ENCODE results near the gene CEP55.

Gene CEP55

GRCh38 chr10:93513091-93513490 is 16.7 kb downstream of the CEP55 start:
- TF ChIP-seq GATA3 (IDR thresholded peaks at IDR 0.05; ENCODE audit: low read depth, low read length) (no peak), GATA2 (IDR thresholded peaks at IDR 0.05; ENCODE audit: low read depth, low read length) (no peak)

- TF ChIP-seq GATA3 (IDR thresholded peaks at IDR 0.05; ENCODE audit: low read depth, low read length) = no peak
- no peak for TF ChIP-seq GATA2 (IDR thresholded peaks at IDR 0.05; ENCODE audit: low read depth, low read length)
Measured at GRCh38 chr10:93514521-93514920, 18.1 kb downstream of the CEP55 start.

- TF ChIP-seq GATA2 (IDR thresholded peaks at IDR 0.05; ENCODE audit: low read depth, low read length) = no peak
- no peak for TF ChIP-seq GATA3 (IDR thresholded peaks at IDR 0.05; ENCODE audit: low read depth, low read length)
Measured at GRCh38 chr10:93515071-93516005, 18.9 kb downstream of the CEP55 start.

GRCh38 chr10:93516006-93516380 is 19.6 kb downstream of the CEP55 start:
- no peak for TF ChIP-seq GATA2 (IDR thresholded peaks at IDR 0.05; ENCODE audit: low read depth, low read length)
- TF ChIP-seq GATA3 (IDR thresholded peaks at IDR 0.05; ENCODE audit: low read depth, low read length) = no peak

GRCh38 chr10:93518531-93518930 is 22.1 kb downstream of the CEP55 start:
- TF ChIP-seq GATA2 (IDR thresholded peaks at IDR 0.05; ENCODE audit: low read depth, low read length) (peak; percentile 73), GATA3 (IDR thresholded peaks at IDR 0.05; ENCODE audit: low read depth, low read length) (no peak)

- no peak for TF ChIP-seq GATA2 (IDR thresholded peaks at IDR 0.05; ENCODE audit: low read depth, low read length)
- no peak for TF ChIP-seq GATA3 (IDR thresholded peaks at IDR 0.05; ENCODE audit: low read depth, low read length)
Measured at GRCh38 chr10:93535293-93535692, 38.9 kb downstream of the CEP55 start.

GRCh38 chr10:93541402-93542357 is 45.3 kb downstream of the CEP55 start:
- no peak for TF ChIP-seq GATA2 (IDR thresholded peaks at IDR 0.05; ENCODE audit: low read depth, low read length)

- TF ChIP-seq GATA2 (IDR thresholded peaks at IDR 0.05; ENCODE audit: low read depth, low read length) (no peak; the same call in 1 of the 2 replicates), GATA3 (IDR thresholded peaks at IDR 0.05; ENCODE audit: low read depth, low read length) (no peak)
Measured at GRCh38 chr10:93542358-93542791, 46.0 kb downstream of the CEP55 start.

- TF ChIP-seq GATA3 (IDR thresholded peaks at IDR 0.05; ENCODE audit: low read depth, low read length) (no peak), GATA2 (IDR thresholded peaks at IDR 0.05; ENCODE audit: low read depth, low read length) (no peak)
Measured at GRCh38 chr10:93547522-93547921, 51.1 kb downstream of the CEP55 start.

GRCh38 chr10:93548376-93549071 is 52.1 kb downstream of the CEP55 start:
- TF ChIP-seq GATA2 (IDR thresholded peaks at IDR 0.05; ENCODE audit: low read depth, low read length) (no peak), GATA3 (IDR thresholded peaks at IDR 0.05; ENCODE audit: low read depth, low read length) (no peak)

GRCh38 chr10:93550606-93551005 is 54.2 kb downstream of the CEP55 start:
- TF ChIP-seq GATA3 (IDR thresholded peaks at IDR 0.05; ENCODE audit: low read depth, low read length) (no peak), GATA2 (IDR thresholded peaks at IDR 0.05; ENCODE audit: low read depth, low read length) (no peak)

- no peak for TF ChIP-seq GATA3 (IDR thresholded peaks at IDR 0.05; ENCODE audit: low read depth, low read length)
Measured at GRCh38 chr10:93552780-93553179, 56.4 kb downstream of the CEP55 start.

- TF ChIP-seq GATA2 (IDR thresholded peaks at IDR 0.05; ENCODE audit: low read depth, low read length) (no peak), GATA3 (IDR thresholded peaks at IDR 0.05; ENCODE audit: low read depth, low read length) (no peak)
Measured at GRCh38 chr10:93553482-93554315, 57.3 kb downstream of the CEP55 start.

All from SH-SY5Y (cell line).